Measurements from ENCODE around the gene PHLDA3.

Gene PHLDA3

GRCh38 chr1:201457508-201457960 is 11.5 kb downstream of the PHLDA3 start (continued):
- no peak for TF ChIP-seq ZNF639 (tag by site-specific recombination; IDR thresholded peaks at IDR 0.05)
- no peak for TF ChIP-seq ZNF791 (tag by site-specific recombination; IDR thresholded peaks at IDR 0.05)
- TF ChIP-seq ZNF423 (tag by site-specific recombination; IDR thresholded peaks at IDR 0.05), result no peak
- TF ChIP-seq ZNF571 (tag by site-specific recombination; IDR thresholded peaks at IDR 0.05), result no peak
- no peak for TF ChIP-seq KLF8 (tag by site-specific recombination; IDR thresholded peaks at IDR 0.05)
- TF ChIP-seq ZNF555 (tag by site-specific recombination; conservative IDR thresholded peaks at IDR 0.05), result no peak
- TF ChIP-seq SALL2 (tag by site-specific recombination; IDR thresholded peaks at IDR 0.05; ENCODE audit: borderline replicate concordance), result no peak
- no peak for TF ChIP-seq HIC1 (tag by site-specific recombination; IDR thresholded peaks at IDR 0.05)
- TF ChIP-seq ZEB2 (tag by site-specific recombination; IDR thresholded peaks at IDR 0.05), result no peak
- TF ChIP-seq ZNF830 (tag by site-specific recombination; IDR thresholded peaks at IDR 0.05; ENCODE audit: low read depth), result no peak
- TF ChIP-seq ZNF341 (tag by site-specific recombination; IDR thresholded peaks at IDR 0.05; ENCODE audit: low read depth), result no peak
- no peak for TF ChIP-seq ZSCAN16 (tag by site-specific recombination; IDR thresholded peaks at IDR 0.05)
- TF ChIP-seq INSM2 (tag by site-specific recombination; IDR thresholded peaks at IDR 0.05), result no peak
- TF ChIP-seq ZNF510 (tag by site-specific recombination; IDR thresholded peaks at IDR 0.05; ENCODE audit: insufficient replicate concordance), result no peak
- no peak for TF ChIP-seq ZNF837 (tag by site-specific recombination; IDR thresholded peaks at IDR 0.05)
- peak; percentile 63; the same call in 1 of the 2 replicates for TF ChIP-seq ZNF843 (tag by site-specific recombination; IDR thresholded peaks at IDR 0.05)
- no peak for TF ChIP-seq ZNF692 (tag by site-specific recombination; IDR thresholded peaks at IDR 0.05)
- TF ChIP-seq ZNF398 (tag by site-specific recombination; IDR thresholded peaks at IDR 0.05), result no peak
- no peak for TF ChIP-seq ATF2 (tag by site-specific recombination; IDR thresholded peaks at IDR 0.05; ENCODE audit: low read depth)
- TF ChIP-seq KLF1 (tag by site-specific recombination; IDR thresholded peaks at IDR 0.05), result no peak
- no peak for TF ChIP-seq ZNF211 (tag by site-specific recombination; IDR thresholded peaks at IDR 0.05; ENCODE audit: low read depth)
- TF ChIP-seq ZNF391 (tag by site-specific recombination; IDR thresholded peaks at IDR 0.05; ENCODE audit: borderline replicate concordance, low read depth), result no peak
- no peak for TF ChIP-seq MYNN (tag by site-specific recombination; IDR thresholded peaks at IDR 0.05; ENCODE audit: borderline replicate concordance)
- no peak for TF ChIP-seq ZNF404 (tag by site-specific recombination; IDR thresholded peaks at IDR 0.05)
- TF ChIP-seq ZNF416 (tag by site-specific recombination; IDR thresholded peaks at IDR 0.05), result no peak
- TF ChIP-seq ZNF248 (tag by site-specific recombination; IDR thresholded peaks at IDR 0.05), result no peak
- no peak for TF ChIP-seq ZNF184 (tag by site-specific recombination; IDR thresholded peaks at IDR 0.05)
- no peak for TF ChIP-seq ZNF530 (tag by site-specific recombination; IDR thresholded peaks at IDR 0.05; ENCODE audit: low read depth)
- TF ChIP-seq ZNF324 (tag by site-specific recombination; IDR thresholded peaks at IDR 0.05), result no peak
- no peak for TF ChIP-seq ZFP41 (tag by site-specific recombination; IDR thresholded peaks at IDR 0.05; ENCODE audit: borderline replicate concordance)
- TF ChIP-seq REPIN1 (tag by site-specific recombination; IDR thresholded peaks at IDR 0.05; ENCODE audit: low read depth), result no peak
